A375 (cell line): ENCODE measurements around the gene SLC6A8. TPM values are rescaled to one million over a fixed set of nuclear protein-coding genes. Genes with fewer than 3 reads are reported as not detected.

ENCODE experiments used
- small RNA-seq: library from RNA; depleted of rRNA; stranded (forward); fragments of <200 nt; gene quantifications from one replicate; pipeline ENCODE3, GENCODE V24; 2014
- total RNA-seq: library from RNA; depleted of rRNA; stranded (reverse); fragments of >200 nt; shearing (Covaris generic); gene quantifications from 2 replicates; pipeline ENCODE4 v1.2.3, GENCODE V29; 2014; rRNA removed

The SLC6A8 gene
- 31.5 and 51.9 TPM in 2 replicates for total RNA-seq

DNA sequence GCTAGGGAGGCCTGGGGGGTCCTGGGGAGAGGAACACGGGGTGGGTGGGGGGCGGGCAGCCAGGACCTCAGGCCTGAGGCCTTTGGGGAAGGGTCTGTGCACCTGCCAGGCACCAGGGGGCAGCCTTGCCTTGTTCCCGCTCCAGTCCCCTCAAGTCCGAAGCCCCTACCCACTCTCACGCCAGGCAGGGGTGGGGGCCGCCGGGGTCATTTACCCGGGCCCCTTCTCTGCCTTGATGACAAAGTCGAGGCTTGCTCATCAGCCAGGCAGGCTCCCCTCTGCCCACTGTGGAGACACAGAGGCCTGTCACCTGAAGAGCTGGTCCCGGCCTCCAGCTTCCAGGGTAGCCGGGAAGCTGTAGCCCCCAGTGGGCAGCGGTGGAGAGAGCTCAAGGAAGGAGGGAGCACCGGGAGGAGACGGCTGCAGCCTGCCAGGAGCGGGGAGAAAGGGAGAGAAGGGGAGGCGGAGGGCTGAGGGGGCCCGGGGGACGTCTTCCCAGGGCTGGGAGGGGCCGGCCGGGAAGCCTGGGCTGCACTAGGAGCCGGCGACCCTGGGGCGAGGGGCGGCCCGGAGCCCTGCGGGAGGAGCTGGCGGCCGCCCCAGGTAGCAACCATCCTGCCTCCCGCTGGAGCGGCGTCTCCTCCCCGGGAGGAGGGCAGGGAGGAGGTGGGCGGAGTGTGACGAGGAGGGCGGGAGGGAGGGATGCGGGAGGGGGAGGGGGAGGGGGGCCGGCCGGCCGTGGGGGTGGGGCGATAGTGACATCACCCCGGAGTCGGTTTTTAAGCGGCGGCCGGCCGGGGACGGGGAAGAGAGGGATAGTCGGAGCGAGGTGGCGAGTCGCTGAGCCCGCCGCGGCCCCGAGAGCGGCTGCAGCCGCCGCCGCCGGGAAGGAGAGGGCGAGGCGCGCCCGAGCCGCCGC lies at the start of gene SLC6A8:
Gene SLC6A8 (plus strand): TSS at position 806 of the 919 bp plus-strand sequence. CDS start 649 bp downstream, outside the sequence.

DNA sequence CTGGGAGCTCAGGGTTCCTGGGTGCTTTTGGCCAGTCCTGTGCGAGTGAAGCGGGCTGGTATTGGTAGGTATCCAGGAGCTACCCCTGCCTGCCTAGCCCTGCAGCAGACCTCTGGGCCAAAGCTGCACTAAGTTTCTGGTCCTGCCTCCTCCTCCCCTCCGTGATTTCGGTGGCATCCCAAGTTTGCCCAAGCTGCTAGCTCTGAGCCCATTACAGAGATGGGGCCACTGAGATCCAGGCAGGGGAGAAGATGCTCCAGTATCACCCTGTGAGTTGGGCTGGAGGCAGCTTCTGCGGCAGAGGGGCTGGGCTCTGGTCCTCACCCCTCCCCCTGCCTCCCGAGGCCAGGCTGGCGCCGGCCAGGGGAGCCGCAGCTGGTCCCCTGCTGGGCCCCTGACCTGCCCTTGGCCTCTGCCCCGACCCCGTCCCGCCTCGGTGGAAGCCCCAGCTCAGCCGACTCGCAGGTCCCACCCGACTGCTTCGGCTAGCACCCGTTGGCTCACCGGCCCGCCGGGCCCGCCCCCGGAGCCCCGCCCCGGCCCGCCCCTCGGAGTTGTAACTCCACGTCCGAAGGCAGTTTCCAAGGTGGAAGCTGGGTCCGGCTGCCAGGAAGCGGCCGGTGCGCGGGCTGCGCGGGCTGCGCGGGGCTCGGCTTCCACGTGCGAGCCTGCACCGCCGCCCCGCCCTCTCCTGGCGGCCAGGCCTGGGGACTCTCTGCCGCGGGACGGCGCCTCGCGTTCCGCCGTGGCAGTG lies 40.9 kb upstream of the SLC6A8 start, which contains the start of gene DUSP9:
Gene DUSP9 (plus strand): TSS at position 584 of the 754 bp plus-strand sequence. CDS start 751 bp downstream, outside the sequence.

DNA sequence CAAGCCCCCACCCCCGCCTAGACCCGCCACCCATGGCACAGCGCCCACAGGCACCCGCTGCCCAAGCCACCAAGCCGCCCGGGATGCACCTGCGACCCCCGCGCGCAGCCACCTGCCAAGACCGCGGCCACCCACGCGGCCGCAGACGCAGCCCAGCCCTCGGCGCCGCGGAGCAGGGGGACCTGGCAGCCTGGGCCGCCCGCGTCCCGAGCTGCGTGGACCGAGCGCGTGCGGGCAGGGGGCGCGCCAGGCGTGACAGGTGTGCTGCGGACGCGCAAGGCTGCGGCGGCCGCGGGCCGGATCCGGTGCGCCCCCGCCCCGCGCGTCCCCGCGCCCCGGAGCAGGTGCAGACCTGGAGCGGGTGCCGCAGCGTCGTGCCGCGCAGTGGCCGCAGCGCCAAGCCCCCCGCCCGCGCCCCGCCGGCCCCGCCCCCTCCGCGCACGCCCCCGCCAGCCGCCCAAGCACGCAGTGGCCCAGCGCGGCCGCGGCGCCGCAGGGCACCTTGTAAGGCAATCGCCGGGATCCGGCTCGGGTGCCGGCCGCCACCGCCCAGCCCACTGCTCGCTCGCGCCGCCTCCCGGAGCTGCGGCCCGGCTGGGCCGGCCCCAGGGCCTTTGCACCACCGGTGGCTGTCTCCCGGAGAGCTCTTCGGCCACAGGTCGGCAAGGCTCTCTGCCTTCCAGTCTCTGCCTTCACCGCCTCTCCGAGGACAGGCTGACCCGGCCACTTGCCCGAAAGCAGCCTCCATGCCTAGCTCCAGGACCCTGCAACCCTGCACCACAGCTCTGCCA lies 14.1 kb upstream of the SLC6A8 start, which contains the start of gene PNCK:
Gene PNCK (minus strand): TSS at position 386 of the 791 bp plus-strand sequence. CDS start 737 bp downstream, outside the sequence.

DNA sequence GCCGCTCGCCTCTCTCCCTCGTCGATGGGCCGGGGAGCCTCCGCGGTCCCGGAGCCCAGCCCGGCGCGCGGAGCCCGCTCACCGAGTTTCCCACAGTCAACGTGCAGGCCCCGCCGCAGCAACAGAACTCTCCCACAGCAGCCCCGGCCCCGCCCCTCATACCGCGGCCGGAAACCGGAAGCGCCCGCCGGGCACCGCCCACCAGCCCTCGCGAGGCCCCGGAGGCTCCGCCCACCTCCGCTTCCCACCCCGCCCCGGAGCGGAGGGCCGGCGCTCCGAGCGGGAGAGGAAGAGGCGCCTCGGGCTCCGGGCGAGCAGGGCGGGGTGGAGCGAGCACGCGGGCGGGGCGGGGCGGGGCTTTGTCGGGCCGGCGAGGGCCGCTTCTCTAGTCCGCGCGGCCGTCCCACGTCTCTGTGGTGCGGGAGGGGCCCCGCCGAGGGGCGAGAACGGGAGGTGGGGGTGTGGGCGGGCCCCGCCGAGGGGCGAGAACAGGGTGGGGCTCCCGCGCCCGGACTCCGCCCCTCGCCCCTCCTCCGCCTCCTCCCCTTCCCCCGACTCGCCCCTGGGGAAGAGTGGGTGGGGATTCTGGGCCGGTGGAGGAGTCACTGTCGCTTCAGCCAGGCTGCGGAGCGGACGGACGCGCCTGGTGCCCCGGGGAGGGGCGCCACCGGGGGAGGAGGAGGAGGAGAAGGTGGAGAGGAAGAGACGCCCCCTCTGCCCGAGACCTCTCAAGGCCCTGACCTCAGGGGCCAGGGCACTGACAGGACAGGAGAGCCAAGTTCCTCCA lies 36.7 kb downstream of the SLC6A8 start, which contains the start of the genes ABCD1 and BCAP31:
Gene ABCD1 (plus strand): TSS at position 605 of the 787 bp plus-strand sequence. CDS start 411 bp downstream, outside the sequence.
Gene BCAP31 (minus strand): TSS at position 136 of the 787 bp plus-strand sequence. CDS start 1,143 bp downstream, outside the sequence.

Small RNAs within 50 kb of the gene (small RNA-seq; reads per million reads assigned to genes)
- not detected for gene RN7SL687P

Other genes starting within 250 kb of the SLC6A8 start
- 0.69 and 1.2 TPM in 2 replicates for gene TREX2, start 241.9 kb upstream of the SLC6A8 start, total RNA-seq
- gene HAUS7, start 217.3 kb upstream of the SLC6A8 start, total RNA-seq: 54.6 and 68.3 TPM in 2 replicates
- 7.6 and 7.9 TPM in 2 replicates for gene BGN, start 192.9 kb upstream of the SLC6A8 start, total RNA-seq
- 0.08 TPM in 1 of 2 replicates, not detected in the other for gene ATP2B3, start 170.3 kb upstream of the SLC6A8 start, total RNA-seq
- gene CCNQ, start 88.8 kb upstream of the SLC6A8 start, total RNA-seq: 48.6 and 55.8 TPM in 2 replicates
- 6.0 and 7.6 TPM in 2 replicates for gene DUSP9, start 40.7 kb upstream of the SLC6A8 start, total RNA-seq
- 0.61 and 2.5 TPM in 2 replicates for gene PNCK, start 14.1 kb upstream of the SLC6A8 start, total RNA-seq
- 215 and 221 TPM in 2 replicates for gene BCAP31, start 36.5 kb downstream of the SLC6A8 start, total RNA-seq
- 17.0 and 17.8 TPM in 2 replicates for gene ABCD1, start 36.9 kb downstream of the SLC6A8 start, total RNA-seq
- gene PLXNB3, start 76.3 kb downstream of the SLC6A8 start, total RNA-seq: 33.5 and 40.3 TPM in 2 replicates
- gene SRPK3, start 93.1 kb downstream of the SLC6A8 start, total RNA-seq: 1.8 and 2.0 TPM in 2 replicates
- 64.2 and 90.6 TPM in 2 replicates for gene IDH3G, start 106.4 kb downstream of the SLC6A8 start, total RNA-seq
- gene SSR4, start 106.7 kb downstream of the SLC6A8 start, total RNA-seq: 153 and 178 TPM in 2 replicates
- gene PDZD4, start 142.6 kb downstream of the SLC6A8 start, total RNA-seq: 2.8 and 5.4 TPM in 2 replicates
- 41.7 and 45.7 TPM in 2 replicates for gene L1CAM, start 198.2 kb downstream of the SLC6A8 start, total RNA-seq
- 0.27 TPM in 1 of 2 replicates, not detected in the other for gene AVPR2, start 216.7 kb downstream of the SLC6A8 start, total RNA-seq
- 65.6 and 85.4 TPM in 2 replicates for gene ARHGAP4, start 238.3 kb downstream of the SLC6A8 start, total RNA-seq
- 140 and 164 TPM in 2 replicates for gene NAA10, start 247.1 kb downstream of the SLC6A8 start, total RNA-seq